Mammary epithelial cell (primary cell): ENCODE results near the gene OR2F1.

Experiments
- CTCF ChIP-seq, 2 donors: IDR thresholded peaks in 1 of 2; conservative IDR thresholded peaks in 1 of 2; 2 replicates each; pipeline ENCODE4 v1.5.1; 2011 to 2012; ENCODE audit warnings: inconsistent platforms in 2 of 2, low read length in 2 of 2, mild to moderate bottlenecking in 2 of 2, control low read depth in 1 of 2, low read depth in 1 of 2; ENCODE audit not compliant: insufficient read depth in 1 of 2; ENCODE audit errors: extremely low read depth in 1 of 2
- EZH2 ChIP-seq: IDR thresholded peaks from 2 replicates; pipeline ENCODE4 v1.6.1; 2012; ENCODE audit warnings: low read length, inconsistent platforms, borderline replicate concordance

- TF ChIP-seq CTCF (conservative IDR thresholded peaks at IDR 0.05 in 1 of 2, IDR thresholded peaks at IDR 0.05 in 1 of 2; ENCODE audit: extremely low read depth in 1 of 2, insufficient read depth in 1 of 2, low read depth in 1 of 2, low read length in 2 of 2) (no peak), EZH2 (no peak)
Measured at GRCh38 chr7:143908120-143908519, 46.5 kb upstream of the OR2F1 start.
